Measurements from ENCODE around the gene TMTC2. TPM values are rescaled to one million over a fixed set of nuclear protein-coding genes. Genes with fewer than 3 reads are reported as not detected.

TMTC2 gene
- total and polyA plus RNA-seq, 3 experiments from 2014 or later = 0.13 to 2.5 (median 2.2) TPM

- Mint-ChIP-seq H3K27ac (peak overlapping the region; percentile 89 to 97 (median 96)), H3K27me3 (peaks cover 8 to 10% of the 10 kb centered on the region in 2 donors), H3K36me3 (peaks cover 0 to 11% (median 0%) of the 10 kb centered on the region in 3 donors), H3K9me3 (no peaks in the 10 kb centered on the region), H3K4me1 (peaks cover 11 to 27% (median 23%) of the 10 kb centered on the region in 3 donors), H3K4me3 (peak overlapping the region; percentile 91 to 99 (median 97))
- CTCF ChIA-PET = interaction anchor here (2.0 to 2.1 kb wide), 2 partner anchors 10 to 329 kb away, joined by 9 to 13 read pairs; partner anchors contain the start of genes CCDC59 and METTL25
- DNase-seq = peak; percentile 48 to 70 (median 57)
- peak overlapping the region; percentile 75 for H3K27ac ChIP-seq (ENCODE audit: low read depth, low read length)
- peak overlapping the region; percentile 91 for H3K4me3 ChIP-seq (ENCODE audit: low read length)
- H3K4me1 ChIP-seq (ENCODE audit: insufficient read depth, low read length) = peaks cover 8% of the 10 kb centered on the region
- H3K27me3 ChIP-seq (ENCODE audit: insufficient read depth, low read length, poor library complexity, severe bottlenecking) = no peaks in the 10 kb centered on the region
- no peaks in the 10 kb centered on the region for H3K36me3 ChIP-seq (ENCODE audit: insufficient read depth, low read length)
- POLR2A ChIA-PET = interaction anchor here (1.8 kb wide), 1 partner anchor 329 kb away, joined by 8 read pairs; the partner anchor contains the start of genes CCDC59 and METTL25
- H3K9me3 ChIP-seq (ENCODE audit: low read length) = no peaks in the 10 kb centered on the region
Observed at GRCh38 chr12:82687021-82688011, 610 bp downstream of the TMTC2 start.

DNA sequence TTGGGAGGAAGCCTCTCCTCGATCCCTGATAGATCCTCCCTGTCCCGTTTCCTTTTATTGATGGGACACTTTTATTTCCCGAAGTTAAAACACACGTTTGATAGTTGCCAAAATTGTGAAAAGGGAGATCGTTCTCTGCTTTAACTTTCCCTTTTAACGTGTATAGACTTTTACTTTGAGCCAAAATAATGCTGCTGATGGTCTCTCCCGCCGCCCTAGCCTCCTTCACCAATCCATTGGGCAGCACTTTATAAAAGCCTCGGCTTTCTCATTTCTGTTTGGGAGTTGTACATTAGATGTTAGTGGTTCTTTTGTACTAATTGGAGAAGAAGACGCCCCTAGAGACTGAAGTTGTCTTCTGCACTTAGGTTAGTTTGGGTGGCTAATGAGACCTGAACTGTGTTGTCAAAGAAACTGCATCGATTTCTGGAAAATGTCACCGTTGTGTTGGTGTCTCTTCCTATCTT is 1.4 kb downstream of the TMTC2 start:
- no peaks in the 10 kb centered on the region for H3K9me3 ChIP-seq (ENCODE audit: low read length)

DNA sequence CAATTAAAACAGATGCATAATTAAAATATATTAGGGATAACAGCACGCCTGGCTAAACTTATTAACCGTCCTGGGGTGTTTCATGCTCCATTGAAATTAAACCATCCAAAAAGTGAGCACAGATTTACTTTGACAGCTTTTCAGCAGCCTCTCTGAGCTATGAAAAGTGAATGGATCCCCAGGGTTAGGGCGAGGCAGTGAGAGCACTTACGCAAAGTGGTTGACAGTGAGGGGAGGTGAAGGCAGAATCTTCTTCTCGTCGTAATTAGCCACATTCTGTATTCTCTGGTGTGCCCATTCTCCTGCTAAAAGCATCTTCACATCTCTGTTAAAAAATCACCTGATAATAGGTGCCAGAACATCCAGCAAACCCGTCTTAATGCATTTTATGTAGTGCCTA is 1.9 kb downstream of the TMTC2 start:
- Mint-ChIP-seq H3K4me3 (peak overlapping the region; percentile 91 to 99 (median 97)), H3K27ac (peak overlapping the region in 5 of 8 donors; percentile 12 to 96 (median 89)), H3K9me3 (no peaks in the 10 kb centered on the region), H3K27me3 (peaks cover 0 to 2% of the 10 kb centered on the region in 2 donors), H3K4me1 (peaks cover 11 to 27% (median 23%) of the 10 kb centered on the region in 3 donors), H3K36me3 (peaks cover 0 to 13% (median 0%) of the 10 kb centered on the region in 3 donors)
- H3K4me1 ChIP-seq (ENCODE audit: insufficient read depth, low read length) = peaks cover 8% of the 10 kb centered on the region
- no peak for DNase-seq
- no peak overlapping the region for H3K27ac ChIP-seq (ENCODE audit: low read depth, low read length)
- CTCF ChIA-PET = no interaction called here
- POLR2A ChIA-PET = no interaction called here
- H3K36me3 ChIP-seq (ENCODE audit: insufficient read depth, low read length) = no peaks in the 10 kb centered on the region
- H3K9me3 ChIP-seq (ENCODE audit: low read length) = no peaks in the 10 kb centered on the region
- H3K4me3 ChIP-seq (ENCODE audit: low read length) = peak overlapping the region; percentile 91
- H3K27me3 ChIP-seq (ENCODE audit: insufficient read depth, low read length, poor library complexity, severe bottlenecking) = no peaks in the 10 kb centered on the region

More for the DNA sequence above, 1.4 kb downstream of the TMTC2 start:
- Mint-ChIP-seq H3K27me3 (peaks cover under 1 to 2% of the 10 kb centered on the region in 2 donors), H3K27ac (peak overlapping the region; percentile 89 to 96 (median 94)), H3K4me1 (peaks cover 11 to 27% (median 23%) of the 10 kb centered on the region in 3 donors), H3K9me3 (no peaks in the 10 kb centered on the region), H3K36me3 (peaks cover 0 to 11% (median 0%) of the 10 kb centered on the region in 3 donors), H3K4me3 (peak overlapping the region; percentile 91 to 99 (median 97))
- Histone ChIP-seq H3K4me1 (ENCODE audit: insufficient read depth, low read length) (peaks cover 8% of the 10 kb centered on the region), H3K36me3 (ENCODE audit: insufficient read depth, low read length) (no peaks in the 10 kb centered on the region), H3K4me3 (ENCODE audit: low read length) (peak overlapping the region; percentile 91), H3K27me3 (ENCODE audit: insufficient read depth, low read length, poor library complexity, severe bottlenecking) (no peaks in the 10 kb centered on the region), H3K27ac (ENCODE audit: low read depth, low read length) (peak overlapping the region; percentile 47)
- ChIA-PET POLR2A (no interaction called here), CTCF (no interaction called here)
- peak in 2 of 5 donors; percentile 4 to 7 for DNase-seq

DNA sequence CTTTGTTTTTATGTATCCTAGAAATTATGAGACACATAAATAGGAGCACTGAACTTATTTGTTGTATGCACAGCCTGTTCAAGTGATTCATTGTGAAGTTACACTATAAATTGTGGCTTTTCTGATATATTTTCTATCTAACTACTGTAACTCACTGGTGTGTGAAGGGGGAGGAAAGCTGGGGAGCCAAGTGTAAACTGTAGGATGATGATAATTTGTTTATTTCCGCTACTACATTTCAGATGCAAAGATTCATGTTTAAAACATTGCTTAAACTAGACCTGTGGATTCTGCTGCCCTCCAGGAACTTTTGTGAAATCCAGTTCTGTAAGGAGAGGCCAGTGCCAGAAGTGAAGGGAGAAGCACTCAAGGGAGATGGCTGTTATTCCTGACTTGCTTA is 3.3 kb downstream of the TMTC2 start:
- DNase-seq = no peak
- Histone ChIP-seq H3K27ac (ENCODE audit: low read depth, low read length) (no peak overlapping the region), H3K36me3 (ENCODE audit: insufficient read depth, low read length) (no peaks in the 10 kb centered on the region), H3K27me3 (ENCODE audit: insufficient read depth, low read length, poor library complexity, severe bottlenecking) (no peaks in the 10 kb centered on the region), H3K4me3 (ENCODE audit: low read length) (no peak overlapping the region), H3K4me1 (ENCODE audit: insufficient read depth, low read length) (peaks cover 8% of the 10 kb centered on the region), H3K9me3 (ENCODE audit: low read length) (no peaks in the 10 kb centered on the region)
- H3K36me3 Mint-ChIP-seq = peaks cover 0 to 13% (median 0%) of the 10 kb centered on the region in 3 donors
- no peaks in the 10 kb centered on the region for H3K9me3 Mint-ChIP-seq
- no peaks in the 10 kb centered on the region for H3K27me3 Mint-ChIP-seq
- H3K4me3 Mint-ChIP-seq = peak overlapping the region in 1 of 7 donors; percentile 49
- POLR2A ChIA-PET = no interaction called here
- H3K27ac Mint-ChIP-seq = no peak overlapping the region
- CTCF ChIA-PET = no interaction called here
- H3K4me1 Mint-ChIP-seq = peaks cover 11 to 27% (median 23%) of the 10 kb centered on the region in 3 donors

GRCh38 chr12:82691513-82691912 is 4.8 kb downstream of the TMTC2 start:
- ChIA-PET POLR2A (no interaction called here), CTCF (no interaction called here)
- H3K36me3 Mint-ChIP-seq = peaks cover 0 to 8% (median 0%) of the 10 kb centered on the region in 3 donors
- H3K27ac ChIP-seq (ENCODE audit: low read depth, low read length) = no peak overlapping the region
- no peaks in the 10 kb centered on the region for H3K27me3 ChIP-seq (ENCODE audit: insufficient read depth, low read length, poor library complexity, severe bottlenecking)
- no peaks in the 10 kb centered on the region for H3K27me3 Mint-ChIP-seq
- H3K9me3 ChIP-seq (ENCODE audit: low read length) = no peaks in the 10 kb centered on the region
- peaks cover 5% of the 10 kb centered on the region for H3K4me1 ChIP-seq (ENCODE audit: insufficient read depth, low read length)
- no peak overlapping the region for H3K27ac Mint-ChIP-seq
- H3K4me1 Mint-ChIP-seq = peaks cover 9 to 23% (median 20%) of the 10 kb centered on the region in 3 donors
- H3K4me3 Mint-ChIP-seq = no peak overlapping the region
- H3K9me3 Mint-ChIP-seq = no peaks in the 10 kb centered on the region
- H3K4me3 ChIP-seq (ENCODE audit: low read length) = no peak overlapping the region
- no peak for DNase-seq
- no peaks in the 10 kb centered on the region for H3K36me3 ChIP-seq (ENCODE audit: insufficient read depth, low read length)

DNA sequence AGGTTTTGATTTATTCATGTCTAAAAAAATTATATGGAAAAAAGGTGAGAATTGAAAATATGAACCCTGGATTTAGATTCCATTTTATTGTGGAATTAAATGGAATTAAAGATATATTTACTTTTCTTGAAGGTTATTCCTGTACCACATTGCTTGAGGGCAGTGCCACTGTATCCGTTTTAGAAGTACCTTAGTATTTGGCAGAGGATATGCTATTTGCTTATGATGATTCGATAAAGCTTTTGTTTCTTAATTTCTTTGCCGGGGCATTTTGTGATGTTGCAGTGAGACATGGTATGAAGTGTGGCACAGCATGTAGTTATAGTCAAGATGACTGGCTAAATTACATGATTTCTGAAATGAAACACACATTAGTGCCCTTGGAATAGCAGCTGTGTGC is 7.6 kb downstream of the TMTC2 start:
- no peaks in the 10 kb centered on the region for H3K9me3 ChIP-seq (ENCODE audit: low read length)
- DNase-seq = no peak
- H3K27me3 Mint-ChIP-seq = no peaks in the 10 kb centered on the region
- peaks cover 1 to 9% (median 3%) of the 10 kb centered on the region in 3 donors for H3K4me1 Mint-ChIP-seq
- no peak overlapping the region for H3K27ac Mint-ChIP-seq
- peaks cover 0 to 2% (median 0%) of the 10 kb centered on the region in 3 donors for H3K36me3 Mint-ChIP-seq
- H3K4me3 Mint-ChIP-seq = no peak overlapping the region
- H3K36me3 ChIP-seq (ENCODE audit: insufficient read depth, low read length) = no peaks in the 10 kb centered on the region
- CTCF ChIA-PET = no interaction called here
- no peak overlapping the region for H3K27ac ChIP-seq (ENCODE audit: low read depth, low read length)
- POLR2A ChIA-PET = no interaction called here
- no peaks in the 10 kb centered on the region for H3K4me1 ChIP-seq (ENCODE audit: insufficient read depth, low read length)
- H3K9me3 Mint-ChIP-seq = no peaks in the 10 kb centered on the region
- no peaks in the 10 kb centered on the region for H3K27me3 ChIP-seq (ENCODE audit: insufficient read depth, low read length, poor library complexity, severe bottlenecking)
- H3K4me3 ChIP-seq (ENCODE audit: low read length) = no peak overlapping the region

DNA sequence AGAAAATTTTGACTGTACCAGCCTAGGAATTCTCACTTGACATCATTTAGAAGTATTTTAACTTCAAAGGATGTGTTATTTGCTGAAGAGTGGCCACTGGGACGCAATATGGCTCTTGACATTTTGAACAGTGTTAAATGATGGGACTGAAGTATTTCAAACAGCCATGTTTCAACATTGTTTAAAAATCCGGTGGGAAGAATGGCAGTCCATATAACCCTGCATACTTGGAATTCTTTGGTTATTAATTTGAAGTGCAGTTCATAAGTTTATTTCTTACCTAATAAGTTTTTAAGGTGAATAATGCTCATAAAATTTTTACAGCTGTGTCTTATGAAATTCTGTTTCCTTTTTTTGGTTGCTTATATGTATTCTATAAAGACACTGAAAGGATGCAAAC is 8.3 kb downstream of the TMTC2 start:
- peaks cover 0 to 2% (median 0%) of the 10 kb centered on the region in 3 donors for H3K36me3 Mint-ChIP-seq
- ChIA-PET CTCF (no interaction called here), POLR2A (no interaction called here)
- H3K4me3 ChIP-seq (ENCODE audit: low read length) = no peak overlapping the region
- DNase-seq = no peak
- no peak overlapping the region for H3K27ac Mint-ChIP-seq
- H3K4me3 Mint-ChIP-seq = no peak overlapping the region
- H3K36me3 ChIP-seq (ENCODE audit: insufficient read depth, low read length) = no peaks in the 10 kb centered on the region
- H3K27me3 ChIP-seq (ENCODE audit: insufficient read depth, low read length, poor library complexity, severe bottlenecking) = no peaks in the 10 kb centered on the region
- peaks cover 0 to 2% (median under 1%) of the 10 kb centered on the region in 3 donors for H3K4me1 Mint-ChIP-seq
- no peaks in the 10 kb centered on the region for H3K27me3 Mint-ChIP-seq
- H3K27ac ChIP-seq (ENCODE audit: low read depth, low read length) = no peak overlapping the region
- no peaks in the 10 kb centered on the region for H3K9me3 Mint-ChIP-seq
- H3K4me1 ChIP-seq (ENCODE audit: insufficient read depth, low read length) = no peaks in the 10 kb centered on the region
- no peaks in the 10 kb centered on the region for H3K9me3 ChIP-seq (ENCODE audit: low read length)

GRCh38 chr12:82695531-82695930 is 8.8 kb downstream of the TMTC2 start:
- H3K4me3 ChIP-seq (ENCODE audit: low read length) = no peak overlapping the region
- no peak overlapping the region for H3K27ac ChIP-seq (ENCODE audit: low read depth, low read length)
- Mint-ChIP-seq H3K27ac (no peak overlapping the region), H3K4me3 (no peak overlapping the region), H3K9me3 (no peaks in the 10 kb centered on the region), H3K4me1 (no peaks in the 10 kb centered on the region), H3K36me3 (peaks cover 0 to 2% (median 0%) of the 10 kb centered on the region in 3 donors), H3K27me3 (no peaks in the 10 kb centered on the region)
- no peak for DNase-seq
- no peaks in the 10 kb centered on the region for H3K9me3 ChIP-seq (ENCODE audit: low read length)
- ChIA-PET CTCF (no interaction called here), POLR2A (no interaction called here)
- no peaks in the 10 kb centered on the region for H3K27me3 ChIP-seq (ENCODE audit: insufficient read depth, low read length, poor library complexity, severe bottlenecking)
- no peaks in the 10 kb centered on the region for H3K4me1 ChIP-seq (ENCODE audit: insufficient read depth, low read length)
- H3K36me3 ChIP-seq (ENCODE audit: insufficient read depth, low read length) = no peaks in the 10 kb centered on the region
